Endothelial cell (in vitro differentiated cells): ENCODE measurements around the gene GSTK1. TPM values are rescaled to one million over a fixed set of nuclear protein-coding genes. Genes with fewer than 3 reads are reported as not detected.

Source experiments
- DNase-seq: peaks from one replicate; pipeline ENCODE4 v3.0.0; 2021; ENCODE audit warnings: low spot score
- H3K27ac Mint-ChIP-seq: one replicate; pipeline ENCODE4 v1.8.0; 2021; ENCODE audit warnings: mixed read lengths, inconsistent platforms; ENCODE audit not compliant: unreplicated experiment
- H3K27me3 Mint-ChIP-seq: one replicate; pipeline ENCODE4 v1.8.0; 2021; ENCODE audit warnings: mild to moderate bottlenecking, moderate library complexity, mixed read lengths, inconsistent platforms; ENCODE audit not compliant: unreplicated experiment
- H3K36me3 Mint-ChIP-seq: one replicate; pipeline ENCODE4 v1.8.0; 2021; ENCODE audit warnings: mild to moderate bottlenecking, low read depth, mixed read lengths, inconsistent platforms; ENCODE audit not compliant: unreplicated experiment
- H3K4me1 Mint-ChIP-seq: one replicate; pipeline ENCODE4 v1.8.0; 2021; ENCODE audit warnings: mild to moderate bottlenecking, mixed read lengths, inconsistent platforms; ENCODE audit not compliant: unreplicated experiment
- H3K4me3 Mint-ChIP-seq: one replicate; pipeline ENCODE4 v1.8.0; 2021; ENCODE audit warnings: mild to moderate bottlenecking, mixed read lengths, inconsistent platforms; ENCODE audit not compliant: unreplicated experiment
- H3K9me3 Mint-ChIP-seq: one replicate; pipeline ENCODE4 v1.8.0; 2021; ENCODE audit warnings: mixed read lengths, inconsistent platforms; ENCODE audit not compliant: unreplicated experiment
- CTCF ChIP-seq: fragments of 200-600 bp; sonication (generic); IDR thresholded peaks from one replicate; pipeline ENCODE4 v1.5.0; 2021; ENCODE audit warnings: antibody characterized with exemption; ENCODE audit not compliant: unreplicated experiment
- total RNA-seq: library from RNA; stranded (reverse); fragmentation: NEBNext Ultra II Directional; extraction: Animal tissue kit (Norgen Biotek cat#: 25700); gene quantifications from one replicate; pipeline ENCODE4 v1.2.1, GENCODE V29; 2021; ENCODE audit not compliant: unreplicated experiment

The GSTK1 gene
- total RNA-seq, 1 donor from 2014 or later, result 80.0 TPM

GRCh38 chr7:143225047-143225446 is 38.2 kb upstream of the GSTK1 start:
- H3K27me3 Mint-ChIP-seq, result no peaks in the 10 kb centered on the region
- no peaks in the 10 kb centered on the region for H3K9me3 Mint-ChIP-seq
- H3K4me1 Mint-ChIP-seq, result peaks cover 9% of the 10 kb centered on the region
- DNase-seq, result no peak
- no peak overlapping the region for H3K4me3 Mint-ChIP-seq
- H3K36me3 Mint-ChIP-seq, result no peaks in the 10 kb centered on the region
- TF ChIP-seq CTCF, result no peak
- no peak overlapping the region for H3K27ac Mint-ChIP-seq

GRCh38 chr7:143227806-143228205 is 35.4 kb upstream of the GSTK1 start:
- no peaks in the 10 kb centered on the region for H3K36me3 Mint-ChIP-seq
- no peak for TF ChIP-seq CTCF
- no peaks in the 10 kb centered on the region for H3K9me3 Mint-ChIP-seq
- DNase-seq, result no peak
- no peaks in the 10 kb centered on the region for H3K27me3 Mint-ChIP-seq
- H3K4me3 Mint-ChIP-seq, result no peak overlapping the region
- peaks cover 9% of the 10 kb centered on the region for H3K4me1 Mint-ChIP-seq
- no peak overlapping the region for H3K27ac Mint-ChIP-seq

- no peaks in the 10 kb centered on the region for H3K36me3 Mint-ChIP-seq
- no peak for DNase-seq
- no peaks in the 10 kb centered on the region for H3K4me1 Mint-ChIP-seq
- H3K9me3 Mint-ChIP-seq, result no peaks in the 10 kb centered on the region
- H3K4me3 Mint-ChIP-seq, result no peak overlapping the region
- H3K27ac Mint-ChIP-seq, result no peak overlapping the region
- H3K27me3 Mint-ChIP-seq, result no peaks in the 10 kb centered on the region
- no peak for TF ChIP-seq CTCF
Measured at GRCh38 chr7:143229054-143229790, 34.0 kb upstream of the GSTK1 start.

GRCh38 chr7:143230602-143231457 is 32.4 kb upstream of the GSTK1 start:
- Mint-ChIP-seq H3K4me1 (no peaks in the 10 kb centered on the region), H3K4me3 (no peak overlapping the region), H3K27me3 (no peaks in the 10 kb centered on the region), H3K36me3 (no peaks in the 10 kb centered on the region), H3K9me3 (no peaks in the 10 kb centered on the region), H3K27ac (no peak overlapping the region)
- DNase-seq, result no peak
- TF ChIP-seq CTCF, result no peak
